KOPT-K1 (cell line): ENCODE measurements around the gene RNF39.
"Not testable (repeated sequence)": the region's sequence is repeated elsewhere in the genome, so short reads cannot be mapped to it uniquely, and the experiment has no call there.

Source experiments
- H3K27ac ChIP-seq: fragments of 200-600 bp; sonication (generic); 2 replicates; pipeline ENCODE4 v1.5.1; 2016; ENCODE audit warnings: antibody characterized with exemption, mild to moderate bottlenecking, low read depth, low read length; ENCODE audit not compliant: poor library complexity, severe bottlenecking
- H3K36me3 ChIP-seq: fragments of 200-600 bp; sonication (generic); 2 replicates; pipeline ENCODE4 v1.5.1; 2017; ENCODE audit warnings: antibody characterized with exemption, mild to moderate bottlenecking, low read length, moderate library complexity; ENCODE audit not compliant: insufficient read depth
- H3K9me3 ChIP-seq: fragments of 200-600 bp; sonication (generic); 2 replicates; pipeline ENCODE4 v1.5.1; 2017; ENCODE audit warnings: antibody characterized with exemption, low read length, mild to moderate bottlenecking; ENCODE audit not compliant: insufficient read depth, poor library complexity, severe bottlenecking

RNF39 gene, protein sequence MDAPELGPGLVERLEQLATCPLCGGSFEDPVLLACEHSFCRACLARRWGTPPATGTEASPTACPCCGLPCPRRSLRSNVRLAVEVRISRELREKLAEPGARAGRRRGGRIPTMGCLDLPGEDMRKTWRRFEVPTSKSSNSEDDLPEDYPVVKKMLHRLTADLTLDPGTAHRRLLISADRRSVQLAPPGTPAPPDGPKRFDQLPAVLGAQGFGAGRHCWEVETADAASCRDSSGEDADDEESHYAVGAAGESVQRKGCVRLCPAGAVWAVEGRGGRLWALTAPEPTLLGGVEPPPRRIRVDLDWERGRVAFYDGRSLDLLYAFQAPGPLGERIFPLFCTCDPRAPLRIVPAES

DNA sequence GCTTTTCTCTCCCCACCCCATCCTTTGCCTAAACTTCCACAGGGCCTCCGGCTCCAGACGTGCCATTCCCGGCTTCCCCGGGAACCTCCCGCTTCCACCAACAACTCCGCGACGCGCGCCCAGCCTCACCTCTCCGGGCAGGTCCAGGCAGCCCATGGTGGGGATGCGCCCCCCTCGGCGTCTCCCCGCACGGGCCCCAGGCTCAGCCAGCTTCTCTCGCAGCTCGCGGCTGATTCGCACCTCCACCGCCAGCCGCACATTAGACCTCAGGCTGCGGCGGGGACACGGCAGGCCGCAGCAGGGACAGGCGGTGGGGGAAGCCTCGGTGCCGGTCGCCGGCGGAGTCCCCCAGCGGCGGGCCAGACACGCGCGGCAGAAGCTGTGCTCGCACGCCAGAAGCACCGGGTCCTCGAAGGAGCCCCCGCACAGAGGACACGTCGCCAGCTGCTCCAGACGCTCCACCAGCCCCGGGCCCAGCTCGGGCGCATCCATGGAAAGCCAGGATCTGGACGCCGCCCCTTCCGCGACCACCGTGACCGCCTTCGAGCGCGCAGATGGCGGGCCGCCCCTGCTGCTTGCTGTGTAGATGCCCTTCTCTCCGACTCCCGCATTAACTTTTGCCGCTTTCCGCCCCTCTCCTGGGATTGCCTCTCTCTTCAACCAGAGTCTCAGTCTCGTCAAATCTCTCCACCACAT lies at the start of gene RNF39:
Gene RNF39 (minus strand): TSS at position 676 of the 696 bp plus-strand sequence. CDS start 184 bp downstream, at position 492.
- no peak within 1 kb of the TSS for H3K27ac ChIP-seq

DNA sequence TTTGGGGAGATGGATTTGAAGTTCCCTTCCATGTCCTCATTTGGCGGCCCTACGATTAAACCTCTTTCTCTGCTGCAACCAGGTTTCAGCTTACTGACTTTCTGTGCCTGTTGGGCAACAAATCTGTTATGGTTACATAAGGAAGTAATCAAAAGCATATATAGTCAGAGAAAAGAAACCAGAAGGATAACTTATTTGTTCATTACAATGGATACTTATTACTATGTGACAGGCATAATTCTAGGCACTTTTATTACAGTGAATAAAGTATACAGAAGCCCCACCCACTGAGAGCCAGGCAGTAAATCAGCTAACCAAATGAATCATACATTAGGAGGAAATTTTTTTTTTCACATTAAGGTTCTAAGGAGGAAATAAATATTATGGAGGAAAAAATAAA lies 46.9 kb upstream of the RNF39 start:
- no peaks in the 10 kb centered on the region for H3K9me3 ChIP-seq
- no peaks in the 10 kb centered on the region for H3K36me3 ChIP-seq
- H3K27ac ChIP-seq, result no peak overlapping the region

More for the DNA sequence above, at the start of gene RNF39:
- H3K36me3 ChIP-seq, result peaks cover 7% of the 10 kb centered on the region; the same call in 1 of the 2 replicates
- no peaks in the 10 kb centered on the region for H3K9me3 ChIP-seq

DNA sequence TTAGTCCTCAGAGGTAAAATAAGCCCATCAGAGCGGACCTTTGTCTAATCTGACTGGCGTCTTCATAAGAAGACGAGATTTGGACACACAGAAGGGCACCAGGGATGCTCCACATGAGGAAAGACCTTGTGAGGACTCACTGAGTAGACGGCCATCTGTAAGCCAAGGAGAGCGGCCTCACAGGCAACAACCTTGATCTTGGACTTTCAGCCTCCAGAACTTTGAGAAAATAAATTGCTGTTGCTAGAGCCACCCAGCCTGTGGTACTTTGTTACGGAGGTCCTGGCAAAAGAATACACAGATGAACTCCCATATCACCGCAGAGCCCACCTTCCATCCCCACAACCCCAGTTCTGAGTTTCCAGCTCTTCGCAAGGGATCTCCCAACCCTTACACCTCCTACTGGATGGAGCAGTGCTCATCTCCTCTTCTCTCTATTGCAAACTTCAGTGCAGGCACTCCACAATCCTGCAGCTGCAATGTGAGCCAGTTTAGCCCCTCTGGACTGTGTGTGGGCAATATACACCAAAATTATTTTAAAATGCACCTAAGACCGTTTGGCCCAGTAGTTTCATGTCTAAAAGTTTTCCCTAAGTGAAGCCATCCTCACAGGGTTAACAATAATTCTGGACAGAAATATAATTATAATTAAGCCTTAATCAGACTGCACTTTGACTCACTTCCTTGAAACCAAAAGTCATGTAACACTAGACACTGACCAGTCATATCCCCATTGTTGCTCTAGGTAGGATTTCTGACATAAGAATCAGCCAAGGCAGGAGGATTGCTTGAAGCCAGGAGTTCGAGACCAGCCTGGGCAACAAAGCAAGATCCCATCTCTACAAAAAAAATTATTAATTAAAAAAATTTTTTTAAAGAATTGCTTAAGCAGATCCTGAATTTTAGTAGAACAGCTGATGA lies 46.1 kb upstream of the RNF39 start:
- H3K9me3 ChIP-seq, result no peaks in the 10 kb centered on the region
- H3K36me3 ChIP-seq, result no peaks in the 10 kb centered on the region
- H3K27ac ChIP-seq, result no peak overlapping the region

DNA sequence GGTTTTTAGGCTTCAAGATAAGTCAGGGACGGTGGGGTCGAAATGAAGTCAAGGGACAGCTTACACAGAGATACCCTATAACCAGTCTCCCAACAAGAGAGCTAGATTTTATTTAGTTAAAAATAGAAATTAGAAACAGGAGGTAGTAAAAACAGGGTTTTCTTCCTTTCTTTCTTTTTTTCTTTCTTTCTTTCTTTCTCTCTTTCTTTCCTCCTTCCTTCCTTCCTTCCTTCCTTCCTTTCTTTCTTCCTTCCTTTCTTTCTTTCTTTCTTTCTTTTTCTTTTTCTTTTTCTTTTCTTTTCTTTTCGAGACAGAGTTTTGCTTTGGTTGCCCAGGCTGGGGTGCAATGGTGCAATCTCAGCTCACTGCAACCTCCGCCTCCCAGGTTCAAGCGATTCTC lies 43.1 kb upstream of the RNF39 start:
- H3K9me3 ChIP-seq, H3K27ac ChIP-seq, H3K36me3 ChIP-seq: not testable (repeated sequence)

DNA sequence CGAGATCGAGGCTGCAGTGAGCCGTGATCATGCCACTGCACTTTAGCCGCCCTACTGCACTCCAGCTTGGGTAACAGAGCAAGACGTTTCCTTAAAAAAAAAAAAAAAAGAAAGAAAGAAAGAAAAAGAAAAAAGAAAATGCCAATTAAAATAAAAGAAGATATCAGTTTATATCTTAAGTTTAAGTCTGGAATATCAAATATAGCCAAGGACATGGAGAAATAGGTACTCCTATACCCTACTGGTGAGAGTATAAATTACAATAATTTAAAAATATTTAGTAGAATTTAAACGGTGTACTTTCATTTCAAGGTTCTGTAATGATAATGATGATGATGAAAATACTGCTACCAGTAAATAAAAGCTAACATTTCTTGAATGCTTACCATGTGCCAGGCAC lies 41.2 kb upstream of the RNF39 start:
- H3K36me3 ChIP-seq, result no peaks in the 10 kb centered on the region
- H3K27ac ChIP-seq, result no peak overlapping the region
- H3K9me3 ChIP-seq, result no peaks in the 10 kb centered on the region

DNA sequence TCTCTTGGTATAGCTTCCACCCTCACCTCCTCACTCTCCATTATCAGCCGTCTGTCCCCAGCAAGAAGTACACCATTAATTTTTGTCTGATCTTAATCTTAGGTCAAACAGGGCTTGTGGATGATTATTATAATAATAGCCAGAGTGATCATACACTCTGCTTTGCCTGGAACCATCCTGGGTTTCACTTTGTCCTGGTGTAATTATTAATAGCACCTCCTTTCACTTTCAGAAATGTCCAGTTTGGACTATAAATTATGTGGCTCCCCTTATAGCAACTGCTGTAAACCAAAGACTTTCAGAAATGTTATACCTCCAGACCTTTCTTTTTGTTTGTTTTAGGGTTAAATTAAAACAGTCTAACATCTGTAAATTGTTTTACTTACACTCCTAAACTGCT lies 38.3 kb upstream of the RNF39 start:
- H3K36me3 ChIP-seq, result no peaks in the 10 kb centered on the region
- H3K27ac ChIP-seq, result no peak overlapping the region
- no peaks in the 10 kb centered on the region for H3K9me3 ChIP-seq

DNA sequence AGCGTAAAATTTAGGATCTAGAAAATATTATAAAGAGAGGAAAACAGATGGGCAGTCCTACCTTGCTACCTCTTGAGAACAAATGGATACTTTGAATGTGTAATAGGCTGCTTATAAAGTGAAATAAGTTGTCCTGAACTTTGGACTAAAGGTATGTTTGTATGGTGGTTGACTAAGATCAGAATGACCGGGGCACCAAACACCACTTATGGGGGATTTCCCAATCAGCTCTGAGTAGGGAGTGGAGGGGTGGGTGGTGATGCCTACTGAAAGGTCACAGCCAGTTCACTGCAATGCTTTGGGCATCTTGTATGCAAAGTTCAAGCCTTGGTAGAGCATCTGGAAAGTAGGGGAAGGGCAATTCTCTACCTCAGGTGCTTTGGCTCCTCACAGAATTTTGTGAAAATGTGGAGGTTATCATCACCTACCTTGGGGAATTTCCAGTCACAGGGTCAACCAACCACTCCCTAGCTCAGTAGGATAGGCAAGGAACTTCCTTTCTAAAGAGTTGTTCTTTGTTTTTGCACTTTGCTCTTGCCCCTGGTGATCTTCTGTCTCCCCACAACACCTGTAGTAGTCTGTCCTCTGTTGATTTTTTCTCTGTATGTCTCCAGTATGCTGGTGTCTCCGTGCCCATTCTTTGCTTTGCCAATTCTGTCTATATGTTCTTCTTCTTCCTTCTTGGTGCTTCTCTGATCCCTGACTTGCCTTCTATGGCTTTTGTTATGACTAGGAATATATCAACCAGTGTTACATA lies 37.6 kb upstream of the RNF39 start, which contains the start of gene TRIM31:
Gene TRIM31 (minus strand): TSS at position 88 of the 757 bp plus-strand sequence. CDS start 285 bp downstream, outside the sequence.
- Histone ChIP-seq H3K36me3 (no peaks in the 10 kb centered on the region), H3K27ac (no peak within 1 kb of the TSS), H3K9me3 (no peaks in the 10 kb centered on the region)

DNA sequence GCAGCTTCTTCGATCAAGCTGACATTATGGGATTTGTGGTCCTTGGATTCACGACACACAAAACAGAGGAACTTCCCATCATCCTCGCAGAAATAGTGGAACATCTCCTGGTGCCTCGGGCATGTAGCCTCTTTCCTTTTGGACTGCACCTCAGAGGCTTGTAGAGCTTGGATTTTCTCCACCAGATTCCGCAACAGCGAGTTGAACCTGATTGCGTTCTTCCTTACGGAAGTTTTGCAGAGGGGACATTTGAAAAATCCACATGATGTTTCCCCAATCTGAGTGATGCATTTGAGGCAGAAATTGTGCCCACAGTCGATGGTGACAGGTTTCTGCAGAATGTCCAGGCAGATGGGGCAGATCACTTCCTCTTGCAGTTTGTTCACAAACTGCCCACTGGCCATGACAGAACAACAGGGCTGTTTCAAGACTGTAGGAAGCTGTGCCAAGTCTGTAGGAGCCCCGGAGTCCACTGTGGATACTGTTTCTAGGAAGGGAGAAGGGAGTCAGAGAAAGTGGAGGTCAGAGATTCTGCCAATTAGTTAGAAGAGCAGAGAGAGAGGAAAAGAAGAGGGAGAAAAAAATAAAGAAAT lies 36.9 kb upstream of the RNF39 start:
- no peak overlapping the region for H3K27ac ChIP-seq
- H3K36me3 ChIP-seq, result no peaks in the 10 kb centered on the region
- no peaks in the 10 kb centered on the region for H3K9me3 ChIP-seq

DNA sequence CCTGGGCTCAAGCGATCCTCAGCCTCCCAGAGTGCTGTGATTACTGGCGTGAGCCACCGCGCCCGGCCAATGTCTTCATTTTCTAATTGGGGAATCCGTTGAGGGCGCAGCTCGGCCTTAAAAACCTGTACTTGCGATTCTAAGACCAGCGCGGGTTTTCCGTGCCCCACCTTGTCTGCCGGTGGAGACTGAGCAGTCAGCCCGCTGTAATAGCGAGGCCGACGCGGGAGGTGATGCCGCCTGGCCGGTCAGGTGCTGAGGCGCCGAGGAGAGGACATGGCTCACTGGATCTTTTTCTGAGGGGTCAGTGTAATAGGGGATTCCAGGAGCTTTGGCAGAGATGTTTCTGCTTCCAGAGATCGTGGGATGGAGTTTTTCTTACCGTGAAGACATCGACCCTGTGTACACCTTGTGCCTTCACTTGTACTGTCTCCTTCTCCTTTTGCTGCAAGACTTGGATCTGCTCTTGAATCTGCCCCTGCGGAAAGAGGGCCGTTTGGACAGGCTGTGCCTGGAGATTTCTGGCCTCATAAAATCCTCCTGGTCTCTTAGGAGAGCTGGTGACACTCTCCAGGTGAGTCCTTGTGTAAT lies 35.8 kb upstream of the RNF39 start:
- H3K36me3 ChIP-seq, result no peaks in the 10 kb centered on the region
- H3K9me3 ChIP-seq, result no peaks in the 10 kb centered on the region
- no peak overlapping the region for H3K27ac ChIP-seq

DNA sequence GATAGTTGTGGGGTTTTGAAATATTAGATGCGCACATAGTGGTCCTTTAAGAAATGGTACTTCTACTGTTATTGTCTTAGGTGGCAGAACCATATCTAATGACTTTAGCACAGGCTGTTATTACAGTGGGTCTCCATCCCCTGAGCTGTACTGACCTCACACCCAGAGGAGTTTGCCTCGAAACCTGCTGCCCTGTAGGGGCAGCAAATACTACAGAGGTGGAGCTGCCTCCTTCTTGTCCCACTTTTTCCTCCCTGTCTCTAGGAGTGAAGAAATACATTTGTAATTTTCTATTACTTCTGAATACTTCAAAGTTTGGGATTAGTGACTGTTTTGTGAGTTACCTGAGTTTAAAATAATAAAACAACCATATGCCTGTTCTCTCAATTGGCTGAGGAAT lies 29.1 kb upstream of the RNF39 start:
- Histone ChIP-seq H3K27ac (no peak overlapping the region), H3K36me3 (no peaks in the 10 kb centered on the region), H3K9me3 (no peaks in the 10 kb centered on the region)

DNA sequence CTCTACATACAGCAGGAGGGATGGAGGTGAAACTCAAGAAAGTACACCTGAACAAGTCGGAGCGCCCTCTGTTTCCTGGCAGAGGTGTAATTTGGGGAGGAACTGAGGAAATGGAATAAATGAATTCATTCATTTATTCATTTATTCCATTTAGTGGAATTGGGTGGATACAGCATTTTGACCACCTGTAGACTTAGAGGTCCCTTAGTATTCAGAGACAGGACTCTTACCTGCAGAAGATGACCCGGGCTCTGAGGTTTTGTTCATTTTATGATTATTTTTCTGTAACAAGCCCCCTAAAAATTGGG lies 28.3 kb upstream of the RNF39 start:
- H3K36me3 ChIP-seq, result no peaks in the 10 kb centered on the region
- no peaks in the 10 kb centered on the region for H3K9me3 ChIP-seq
- no peak overlapping the region for H3K27ac ChIP-seq

DNA sequence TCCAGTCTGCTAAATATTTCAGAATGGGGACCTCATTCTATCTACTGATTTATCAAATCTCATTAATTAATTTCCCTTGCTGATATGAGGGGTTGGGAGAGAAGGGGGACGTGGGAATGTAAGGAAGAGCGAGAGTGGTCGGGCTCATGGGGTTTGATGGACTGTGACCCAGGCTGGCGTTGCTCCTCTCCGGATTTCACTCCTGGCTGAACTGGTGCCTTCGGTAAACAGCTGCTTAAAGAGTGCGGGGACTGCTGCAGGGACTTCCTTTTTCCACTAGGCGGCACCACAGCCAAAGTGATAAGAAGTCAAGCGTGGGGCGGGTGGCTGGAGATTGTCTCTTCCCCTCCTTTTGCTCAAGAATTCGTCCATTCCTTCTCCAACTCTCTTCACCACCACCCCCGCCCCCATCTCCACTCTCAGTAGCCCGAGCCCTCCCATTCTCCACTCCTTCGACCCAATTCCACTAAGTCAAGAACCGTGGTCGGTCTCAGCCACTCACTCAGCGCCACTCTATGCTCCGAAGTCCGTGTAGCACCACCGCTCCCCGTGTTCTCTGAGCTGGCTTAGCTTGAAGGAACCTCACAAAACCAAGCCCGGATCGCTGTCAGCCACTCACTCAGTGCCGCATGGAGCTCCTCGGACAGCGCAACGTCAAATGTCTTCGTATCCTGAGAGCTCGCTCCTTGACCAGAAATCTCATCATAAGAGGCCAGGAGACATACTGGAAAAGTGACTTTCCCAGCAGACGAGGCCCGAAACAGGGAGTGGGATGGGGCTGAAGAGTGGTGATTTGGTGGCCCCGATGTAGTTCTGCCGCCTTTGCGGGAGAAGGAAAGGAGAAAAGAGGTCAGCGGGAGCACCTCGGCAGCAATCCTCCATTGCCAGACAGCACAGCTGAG lies 27.7 kb upstream of the RNF39 start:
- Histone ChIP-seq H3K36me3 (no peaks in the 10 kb centered on the region), H3K27ac (no peak overlapping the region), H3K9me3 (no peaks in the 10 kb centered on the region)

DNA sequence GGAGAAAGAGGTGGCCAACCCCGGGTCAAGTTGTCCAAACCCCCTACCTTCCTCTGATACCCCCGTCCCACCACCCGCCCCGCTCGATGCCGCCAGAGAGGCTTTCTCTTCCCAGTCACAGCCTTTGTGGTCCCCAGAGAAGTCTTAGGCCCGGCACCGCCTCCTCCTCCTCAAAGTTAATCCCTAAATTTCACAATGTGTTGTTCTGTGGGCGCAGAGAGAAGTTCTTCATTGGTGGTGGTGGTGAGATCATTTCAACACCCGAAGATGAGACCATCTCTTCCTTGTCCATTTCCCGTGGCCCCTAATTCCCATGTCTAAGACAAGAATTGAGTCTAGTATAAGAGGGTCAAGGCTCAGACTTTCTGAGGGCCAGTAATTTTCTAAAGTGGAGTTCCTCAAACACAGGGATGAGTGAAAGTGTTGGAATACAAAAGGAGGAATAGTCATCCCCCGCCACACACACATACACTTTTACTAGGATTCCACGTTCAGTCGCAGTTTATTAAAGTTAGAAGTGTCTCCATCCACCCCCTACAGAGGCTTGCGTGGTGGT lies 26.9 kb upstream of the RNF39 start:
- no peaks in the 10 kb centered on the region for H3K36me3 ChIP-seq
- H3K27ac ChIP-seq, result no peak overlapping the region
- no peaks in the 10 kb centered on the region for H3K9me3 ChIP-seq
